Measurements from ENCODE around the gene DNAJB1. TPM values are rescaled to one million over a fixed set of nuclear protein-coding genes. Genes with fewer than 3 reads are reported as not detected.

DNAJB1 gene
- total and polyA plus RNA-seq, 2 of the 4 experiments (the other 2 are of a cell fraction) = 88.2 to 95.4 TPM

DNA sequence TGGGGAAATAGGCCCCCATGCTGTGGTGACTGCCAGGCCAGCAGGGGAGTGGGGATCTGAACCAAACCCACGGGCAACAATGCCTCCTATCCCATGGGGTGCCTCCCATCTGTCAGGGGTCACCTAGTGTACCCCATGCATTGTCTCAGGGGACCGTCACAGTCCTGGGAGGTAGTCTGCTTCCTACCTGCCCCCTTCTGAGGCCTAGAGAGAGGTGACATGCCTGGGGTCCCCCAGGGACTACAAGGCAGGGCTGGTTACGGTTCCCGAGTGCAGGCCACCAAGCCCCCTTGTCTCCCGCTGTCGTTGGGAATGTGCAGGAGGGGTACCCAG, 42.5 kb upstream of the DNAJB1 start:
- TF ChIP-seq MXI1 (IDR thresholded peaks at IDR 0.05; ENCODE audit: borderline replicate concordance, low read depth, low read length) = no peak
- TF ChIP-seq SMC3 (IDR thresholded peaks at IDR 0.05; ENCODE audit: low read depth, low read length) = no peak
- TF ChIP-seq RFX5 (IDR thresholded peaks at IDR 0.05; ENCODE audit: low read depth, low read length) = no peak
- TF ChIP-seq FOS (IDR thresholded peaks at IDR 0.05; ENCODE audit: low read depth, low read length) = no peak
- TF ChIP-seq BHLHE40 (IDR thresholded peaks at IDR 0.05; ENCODE audit: low read depth, low read length) = no peak
- TF ChIP-seq CEBPB (IDR thresholded peaks at IDR 0.05; ENCODE audit: low read depth, low read length) = no peak
- TF ChIP-seq NFE2L2 (IDR thresholded peaks at IDR 0.05; ENCODE audit: low read depth, low read length) = no peak
- TF ChIP-seq, protein P1, sequence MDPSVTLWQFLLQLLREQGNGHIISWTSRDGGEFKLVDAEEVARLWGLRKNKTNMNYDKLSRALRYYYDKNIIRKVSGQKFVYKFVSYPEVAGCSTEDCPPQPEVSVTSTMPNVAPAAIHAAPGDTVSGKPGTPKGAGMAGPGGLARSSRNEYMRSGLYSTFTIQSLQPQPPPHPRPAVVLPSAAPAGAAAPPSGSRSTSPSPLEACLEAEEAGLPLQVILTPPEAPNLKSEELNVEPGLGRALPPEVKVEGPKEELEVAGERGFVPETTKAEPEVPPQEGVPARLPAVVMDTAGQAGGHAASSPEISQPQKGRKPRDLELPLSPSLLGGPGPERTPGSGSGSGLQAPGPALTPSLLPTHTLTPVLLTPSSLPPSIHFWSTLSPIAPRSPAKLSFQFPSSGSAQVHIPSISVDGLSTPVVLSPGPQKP (IDR thresholded peaks at IDR 0.05; ENCODE audit: borderline replicate concordance, low read depth, low read length) = no peak
- no peak for TF ChIP-seq RCOR1 (IDR thresholded peaks at IDR 0.05; ENCODE audit: insufficient replicate concordance, low read length)
- TF ChIP-seq, protein P2, sequence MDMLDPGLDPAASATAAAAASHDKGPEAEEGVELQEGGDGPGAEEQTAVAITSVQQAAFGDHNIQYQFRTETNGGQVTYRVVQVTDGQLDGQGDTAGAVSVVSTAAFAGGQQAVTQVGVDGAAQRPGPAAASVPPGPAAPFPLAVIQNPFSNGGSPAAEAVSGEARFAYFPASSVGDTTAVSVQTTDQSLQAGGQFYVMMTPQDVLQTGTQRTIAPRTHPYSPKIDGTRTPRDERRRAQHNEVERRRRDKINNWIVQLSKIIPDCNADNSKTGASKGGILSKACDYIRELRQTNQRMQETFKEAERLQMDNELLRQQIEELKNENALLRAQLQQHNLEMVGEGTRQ (IDR thresholded peaks at IDR 0.05; ENCODE audit: low read depth, low read length) = no peak
- no peak for TF ChIP-seq POLR2A (IDR thresholded peaks at IDR 0.05; ENCODE audit: low read depth, low read length)
- no peak for TF ChIP-seq RAD21 (IDR thresholded peaks at IDR 0.05; ENCODE audit: low read length)
- no peak for TF ChIP-seq CHD1 (IDR thresholded peaks at IDR 0.05; ENCODE audit: low read depth, low read length)
- TF ChIP-seq MAZ (IDR thresholded peaks at IDR 0.05; ENCODE audit: borderline replicate concordance, low read depth, low read length) = no peak
- TF ChIP-seq MAFK (IDR thresholded peaks at IDR 0.05; ENCODE audit: low read depth, low read length) = no peak
- TF ChIP-seq, protein P3, sequence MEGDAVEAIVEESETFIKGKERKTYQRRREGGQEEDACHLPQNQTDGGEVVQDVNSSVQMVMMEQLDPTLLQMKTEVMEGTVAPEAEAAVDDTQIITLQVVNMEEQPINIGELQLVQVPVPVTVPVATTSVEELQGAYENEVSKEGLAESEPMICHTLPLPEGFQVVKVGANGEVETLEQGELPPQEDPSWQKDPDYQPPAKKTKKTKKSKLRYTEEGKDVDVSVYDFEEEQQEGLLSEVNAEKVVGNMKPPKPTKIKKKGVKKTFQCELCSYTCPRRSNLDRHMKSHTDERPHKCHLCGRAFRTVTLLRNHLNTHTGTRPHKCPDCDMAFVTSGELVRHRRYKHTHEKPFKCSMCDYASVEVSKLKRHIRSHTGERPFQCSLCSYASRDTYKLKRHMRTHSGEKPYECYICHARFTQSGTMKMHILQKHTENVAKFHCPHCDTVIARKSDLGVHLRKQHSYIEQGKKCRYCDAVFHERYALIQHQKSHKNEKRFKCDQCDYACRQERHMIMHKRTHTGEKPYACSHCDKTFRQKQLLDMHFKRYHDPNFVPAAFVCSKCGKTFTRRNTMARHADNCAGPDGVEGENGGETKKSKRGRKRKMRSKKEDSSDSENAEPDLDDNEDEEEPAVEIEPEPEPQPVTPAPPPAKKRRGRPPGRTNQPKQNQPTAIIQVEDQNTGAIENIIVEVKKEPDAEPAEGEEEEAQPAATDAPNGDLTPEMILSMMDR (conservative IDR thresholded peaks at IDR 0.05; ENCODE audit: low read depth, low read length) = no peak
- Histone ChIP-seq H4K91ac (ENCODE audit: insufficient read depth, low read depth, low read length) (no peak overlapping the region), H3K18ac (ENCODE audit: low read depth, low read length) (no peak overlapping the region), H2AK5ac (ENCODE audit: low read depth, low read length) (no peak overlapping the region), H3K56ac (ENCODE audit: extremely low read depth, insufficient read depth, low read length) (no peak overlapping the region), H3K14ac (replicated peaks; ENCODE audit: low read depth, low read length) (no peak overlapping the region), H2AK9ac (replicated peaks; ENCODE audit: low read depth, low read length, poor library complexity) (peak overlapping the region; percentile 29), H2BK20ac (ENCODE audit: low read depth, low read length) (no peak overlapping the region), H3K4me2 (ENCODE audit: low read depth, low read length) (no peak overlapping the region), H3K9ac (ENCODE audit: low read depth, low read length) (no peak overlapping the region), H4K5ac (ENCODE audit: low read depth, low read length) (no peak overlapping the region), H3K79me1 (ENCODE audit: low read depth in 1 of 2, low read length in 2 of 2) (peaks cover 10 to 38% of the 10 kb centered on the region in 2 experiments), H3K23ac (ENCODE audit: low read depth, low read length) (no peak overlapping the region), H3K4me1 (ENCODE audit: control insufficient read depth, insufficient read depth, low read length) (peaks cover 8% of the 10 kb centered on the region; the same call in 1 of the 2 replicates), H2BK120ac (ENCODE audit: low read depth, low read length) (no peak overlapping the region), H3K4me3 (ENCODE audit: insufficient read depth, low read depth, low read length) (no peak overlapping the region), H2BK15ac (ENCODE audit: low read depth, low read length) (no peak overlapping the region), H2BK5ac (ENCODE audit: low read depth, low read length, poor library complexity, severe bottlenecking) (no peak overlapping the region), H3K36me3 (ENCODE audit: control insufficient read depth, insufficient read depth, low read length) (peaks cover 9% of the 10 kb centered on the region; the same call in 1 of the 2 replicates), H4K20me1 (ENCODE audit: insufficient read depth, low read length) (peaks cover 10% of the 10 kb centered on the region), H3K9me3 (ENCODE audit: control insufficient read depth, insufficient read depth, low read length) (no peaks in the 10 kb centered on the region), H3K4ac (ENCODE audit: low read depth, low read length) (no peak overlapping the region; the same call in 1 of the 2 replicates), H4K8ac (ENCODE audit: low read depth in 2 of 2, low read length in 2 of 2) (no peak overlapping the region), H2AFZ (replicated peaks; ENCODE audit: low read length, poor library complexity) (no peak overlapping the region), H3K27ac (ENCODE audit: insufficient read depth, low read length) (no peak overlapping the region), H3K27me3 (ENCODE audit: control insufficient read depth, insufficient read depth, low read length) (no peaks in the 10 kb centered on the region), H3K9me1 (ENCODE audit: insufficient read depth, low read length) (peaks cover 5% of the 10 kb centered on the region)
- intact Hi-C loops (cut with micrococcal nuclease) (no loop called here), dilution Hi-C loops (cut with HindIII; ENCODE audit: low sequenced_read_pairs, unreplicated experiment) (no loop called here), in situ Hi-C loops (cut with MboI; ENCODE audit: low sequenced_read_pairs) (loop anchor here (25.0 kb wide), 1 partner anchor 877 kb away; the partner anchor contains the start of gene WIZ)
- no TSS peak for BruUV-seq (replicated peaks)
- DNase-seq = no peak
- CTCF ChIA-PET = no interaction called here
- no peak for ATAC-seq (ENCODE audit: low read depth)
- POLR2A ChIA-PET (ENCODE audit: unreplicated experiment) = no interaction called here
- 100% methylated on average over 5 of the region's 6 CpGs; no CpG with 5 or more reads in 1 of the 2 experiments for WGBS, 2 experiments (ENCODE audit: extremely low coverage in 2 of 2, insufficient read length in 1 of 2)

All from IMR-90 (cell line).